ENCODE measurements around the gene TMEM14C. TPM values are rescaled to one million over a fixed set of nuclear protein-coding genes. Genes with fewer than 3 reads are reported as not detected.

The TMEM14C gene
- polyA plus RNA-seq, 1 donor (not counting 4 experiments of a cell fraction or from before 2014, with no cell fraction given): 304 TPM

DNA sequence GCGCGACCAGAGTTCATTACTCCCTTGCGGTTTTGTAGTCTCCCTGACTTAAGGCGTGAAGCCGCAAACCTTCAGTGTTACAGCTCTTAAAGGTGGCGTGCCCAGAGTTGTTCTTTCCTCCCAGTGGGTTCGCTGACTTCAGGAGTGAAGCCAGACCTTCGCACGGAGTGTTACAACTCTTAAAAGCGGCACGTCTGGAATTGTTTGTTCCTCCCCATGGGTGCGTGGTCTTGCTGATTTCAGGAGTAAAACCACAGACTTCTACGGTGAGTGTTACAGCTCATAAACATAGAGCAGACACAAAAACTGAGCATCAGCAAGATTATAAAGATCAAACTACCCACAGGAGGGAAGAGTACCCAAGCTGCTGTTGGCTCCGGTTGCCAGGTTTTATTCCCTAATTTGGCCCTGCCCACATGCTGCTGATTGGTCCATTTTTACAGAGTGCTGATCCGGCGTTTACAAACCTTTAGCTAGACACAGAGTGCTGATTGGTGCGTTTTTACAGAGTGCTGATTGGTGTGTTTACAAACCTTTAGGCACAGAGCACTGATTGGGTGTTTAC lies 10.4 kb downstream of the TMEM14C start:
- H3K4me2 ChIP-seq (ENCODE audit: control insufficient read depth, extremely low read depth, insufficient read depth, low read depth, low read length): no peak overlapping the region
- H3K27me3 ChIP-seq (ENCODE audit: control insufficient read depth, extremely low read depth, insufficient read depth, low read length): no peaks in the 10 kb centered on the region
- H3K79me2 ChIP-seq (ENCODE audit: control insufficient read depth, insufficient read depth, low read length): no peaks in the 10 kb centered on the region
- no peak for TF ChIP-seq EZH2 (IDR thresholded peaks at IDR 0.05; ENCODE audit: low read length)
- TF ChIP-seq, protein P1, sequence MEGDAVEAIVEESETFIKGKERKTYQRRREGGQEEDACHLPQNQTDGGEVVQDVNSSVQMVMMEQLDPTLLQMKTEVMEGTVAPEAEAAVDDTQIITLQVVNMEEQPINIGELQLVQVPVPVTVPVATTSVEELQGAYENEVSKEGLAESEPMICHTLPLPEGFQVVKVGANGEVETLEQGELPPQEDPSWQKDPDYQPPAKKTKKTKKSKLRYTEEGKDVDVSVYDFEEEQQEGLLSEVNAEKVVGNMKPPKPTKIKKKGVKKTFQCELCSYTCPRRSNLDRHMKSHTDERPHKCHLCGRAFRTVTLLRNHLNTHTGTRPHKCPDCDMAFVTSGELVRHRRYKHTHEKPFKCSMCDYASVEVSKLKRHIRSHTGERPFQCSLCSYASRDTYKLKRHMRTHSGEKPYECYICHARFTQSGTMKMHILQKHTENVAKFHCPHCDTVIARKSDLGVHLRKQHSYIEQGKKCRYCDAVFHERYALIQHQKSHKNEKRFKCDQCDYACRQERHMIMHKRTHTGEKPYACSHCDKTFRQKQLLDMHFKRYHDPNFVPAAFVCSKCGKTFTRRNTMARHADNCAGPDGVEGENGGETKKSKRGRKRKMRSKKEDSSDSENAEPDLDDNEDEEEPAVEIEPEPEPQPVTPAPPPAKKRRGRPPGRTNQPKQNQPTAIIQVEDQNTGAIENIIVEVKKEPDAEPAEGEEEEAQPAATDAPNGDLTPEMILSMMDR (optimal IDR thresholded peaks at IDR 0.05 in 1 of 3, IDR thresholded peaks at IDR 0.05 in 1 of 3, conservative IDR thresholded peaks at IDR 0.05 in 1 of 3; ENCODE audit: extremely low read depth in 1 of 3, insufficient read depth in 2 of 3, low read length in 3 of 3): no peak
- DNase-seq (ENCODE audit: low read depth, low spot score): no peak
- H3K9me3 ChIP-seq (ENCODE audit: control insufficient read depth, low read depth, low read length): no peaks in the 10 kb centered on the region
- peaks cover 16% of the 10 kb centered on the region for H3K4me1 ChIP-seq (ENCODE audit: control insufficient read depth, extremely low read depth, insufficient read depth, low read length)
- H3K9me1 ChIP-seq (ENCODE audit: control insufficient read depth, extremely low read depth, insufficient read depth, low read length): no peaks in the 10 kb centered on the region
- H3K9ac ChIP-seq (ENCODE audit: control insufficient read depth, extremely low read depth, insufficient read depth, low read length): no peak overlapping the region
- H4K20me1 ChIP-seq (ENCODE audit: control insufficient read depth, extremely low read depth, insufficient read depth, low read length): no peaks in the 10 kb centered on the region
- no peak overlapping the region for H3K4me3 ChIP-seq (ENCODE audit: control insufficient read depth in 2 of 3, extremely low read depth in 1 of 3, insufficient read depth in 2 of 3, low read depth in 1 of 3, low read length in 3 of 3)
- FAIRE-seq: no peak
- dilution Hi-C loops (cut with MboI; ENCODE audit: extremely low pct_ligation_motif_present, low sequenced_read_pairs): no loop called here
- peak overlapping the region; percentile 45 for H3K27ac ChIP-seq (ENCODE audit: control insufficient read depth, insufficient read depth, low read length)
- H2AFZ ChIP-seq (ENCODE audit: control insufficient read depth, low read length): no peak overlapping the region
- H3K36me3 ChIP-seq (ENCODE audit: control insufficient read depth in 2 of 2, extremely low read depth in 1 of 2, insufficient read depth in 2 of 2, low read length in 2 of 2): peaks cover 10 to 11% of the 10 kb centered on the region in 2 experiments

- no peak for TF ChIP-seq EZH2 (IDR thresholded peaks at IDR 0.05; ENCODE audit: low read length)
- TF ChIP-seq, protein P1 (optimal IDR thresholded peaks at IDR 0.05 in 1 of 3, IDR thresholded peaks at IDR 0.05 in 1 of 3, conservative IDR thresholded peaks at IDR 0.05 in 1 of 3; ENCODE audit: extremely low read depth in 1 of 3, insufficient read depth in 2 of 3, low read length in 3 of 3): no peak
- Histone ChIP-seq H2AFZ (ENCODE audit: control insufficient read depth, low read length) (no peak overlapping the region), H3K4me2 (ENCODE audit: control insufficient read depth, extremely low read depth, insufficient read depth, low read depth, low read length) (no peak overlapping the region), H3K9me3 (ENCODE audit: control insufficient read depth, low read depth, low read length) (no peaks in the 10 kb centered on the region), H3K79me2 (ENCODE audit: control insufficient read depth, insufficient read depth, low read length) (no peaks in the 10 kb centered on the region), H3K9ac (ENCODE audit: control insufficient read depth, extremely low read depth, insufficient read depth, low read length) (no peak overlapping the region), H3K4me1 (ENCODE audit: control insufficient read depth, extremely low read depth, insufficient read depth, low read length) (peaks cover 16% of the 10 kb centered on the region), H3K9me1 (ENCODE audit: control insufficient read depth, extremely low read depth, insufficient read depth, low read length) (no peaks in the 10 kb centered on the region), H3K36me3 (ENCODE audit: control insufficient read depth in 2 of 2, extremely low read depth in 1 of 2, insufficient read depth in 2 of 2, low read length in 2 of 2) (peaks cover 10% of the 10 kb centered on the region in 2 experiments), H4K20me1 (ENCODE audit: control insufficient read depth, extremely low read depth, insufficient read depth, low read length) (no peaks in the 10 kb centered on the region), H3K27ac (ENCODE audit: control insufficient read depth, insufficient read depth, low read length) (peak overlapping the region; percentile 45), H3K4me3 (ENCODE audit: control insufficient read depth in 2 of 3, extremely low read depth in 1 of 3, insufficient read depth in 2 of 3, low read depth in 1 of 3, low read length in 3 of 3) (no peak overlapping the region), H3K27me3 (ENCODE audit: control insufficient read depth, extremely low read depth, insufficient read depth, low read length) (no peaks in the 10 kb centered on the region)
- dilution Hi-C loops (cut with MboI; ENCODE audit: extremely low pct_ligation_motif_present, low sequenced_read_pairs): no loop called here
- FAIRE-seq (no peak), DNase-seq (ENCODE audit: low read depth, low spot score) (no peak)
These were observed 11.0 kb downstream of the TMEM14C start for GRCh38 chr6:10733863-10734262.

All from keratinocyte (primary cell).